GM12892 (cell line): ENCODE results near the gene FAM124A.

Experiments used
- POLR2A ChIP-seq: IDR thresholded peaks from 2 replicates; pipeline ENCODE4 v1.6.1; 2011; ENCODE audit warnings: low read depth, low read length, control low read depth
- TAF1 ChIP-seq: IDR thresholded peaks from 2 replicates; pipeline ENCODE4 v1.6.1; 2011; ENCODE audit warnings: low read depth, mild to moderate bottlenecking, control low read depth, low read length, borderline replicate concordance

DNA sequence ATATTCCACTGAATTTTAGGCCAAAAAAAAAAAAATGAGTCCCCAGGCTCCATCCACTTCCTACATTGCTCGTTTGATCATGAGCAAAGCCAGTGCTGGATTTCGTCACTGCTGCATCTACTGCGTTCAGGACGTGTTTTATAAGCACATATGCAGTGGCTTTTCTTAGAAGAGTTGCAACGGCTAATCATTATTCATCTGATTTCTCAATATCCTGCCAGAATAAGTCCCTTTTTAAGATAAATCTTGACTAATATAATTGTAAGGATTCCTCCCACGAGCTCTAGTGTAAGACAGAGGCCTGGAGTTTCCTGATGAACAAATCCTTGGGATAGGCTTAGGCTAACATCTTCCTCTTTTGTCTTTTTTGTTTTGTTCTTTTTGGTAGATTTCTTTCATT, 19.5 kb downstream of the FAM124A start:
- TF ChIP-seq POLR2A (no peak), TAF1 (no peak)
